SK-N-MC (cell line): Measurements from ENCODE around the gene CTNNA3.

Source experiments
- DNase-seq: peaks from one replicate; pipeline ENCODE4 v3.0.0-alpha.2; 2011; ENCODE audit warnings: low read depth, low spot score
- H3K27ac ChIP-seq: fragments of 200-600 bp; sonication (generic); 2 replicates; pipeline ENCODE4 v1.5.1; 2016; ENCODE audit warnings: mixed run types
- H3K36me3 ChIP-seq: fragments of 200-600 bp; sonication (generic); 2 replicates; pipeline ENCODE4 v1.6.1; 2017; ENCODE audit warnings: antibody characterized with exemption, low read length, mixed read lengths; ENCODE audit not compliant: insufficient read depth
- H3K4me3 ChIP-seq: fragments of 200-600 bp; sonication (generic); 2 replicates; pipeline ENCODE4 v1.5.1; 2016
- H3K9ac ChIP-seq: fragments of 200-600 bp; sonication (generic); 2 replicates; pipeline ENCODE4 v1.8.0; 2017; ENCODE audit warnings: mixed run types, mixed read lengths; ENCODE audit not compliant: insufficient read length
- H3K9me3 ChIP-seq: fragments of 200-600 bp; sonication (generic); 2 replicates; pipeline ENCODE4 v1.6.1; 2017; ENCODE audit warnings: low read depth, mild to moderate bottlenecking, antibody characterized with exemption, low read length, moderate library complexity, mixed read lengths
- EZH2 ChIP-seq: fragments of 200-600 bp; sonication (generic); IDR thresholded peaks from one replicate; pipeline ENCODE4 v1.6.1; 2017; ENCODE audit warnings: antibody characterized with exemption
- FOXP2 ChIP-seq: optimal IDR thresholded peaks from 2 replicates; pipeline ENCODE3; 2011; ENCODE audit warnings: mild to moderate bottlenecking, moderate library complexity; ENCODE audit not compliant: insufficient read depth; ENCODE audit errors: extremely low read length, control extremely low read depth
- POLR2AphosphoS5 ChIP-seq: IDR thresholded peaks from 2 replicates; pipeline ENCODE4 v1.6.1; 2012; ENCODE audit warnings: mild to moderate bottlenecking, low read depth, low read length, borderline replicate concordance

CTNNA3 gene

DNA sequence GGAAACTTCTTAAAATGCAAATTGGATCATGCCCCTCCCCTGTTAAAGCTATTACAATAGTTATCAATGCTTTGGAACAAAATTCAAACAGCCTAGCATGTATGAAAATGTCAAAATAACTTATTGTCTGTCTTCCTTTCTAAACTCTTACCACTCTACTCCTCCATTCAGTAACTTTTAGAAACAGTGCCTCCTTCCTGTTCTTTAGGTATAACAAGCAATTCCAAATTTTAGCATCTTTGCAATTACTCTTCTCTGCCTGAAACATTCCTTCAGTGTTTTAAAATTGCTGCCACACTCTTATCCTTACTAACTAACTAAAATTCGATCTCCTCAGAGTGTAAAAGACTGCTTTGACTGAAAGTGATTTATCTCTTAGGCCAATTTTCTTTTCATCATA, 1430.6 kb downstream of the CTNNA3 start:
- no peak overlapping the region for H3K27ac ChIP-seq
- TF ChIP-seq EZH2 = no peak

GRCh38 chr10:66259836-66260235, 1436.2 kb downstream of the CTNNA3 start:
- no peak overlapping the region for H3K4me3 ChIP-seq
- H3K9ac ChIP-seq = no peak overlapping the region
- H3K9me3 ChIP-seq = no peaks in the 10 kb centered on the region
- no peak for TF ChIP-seq FOXP2
- TF ChIP-seq EZH2 = no peak
- no peak for TF ChIP-seq POLR2AphosphoS5
- DNase-seq = no peak
- H3K36me3 ChIP-seq = no peaks in the 10 kb centered on the region
- H3K27ac ChIP-seq = no peak overlapping the region

More for the DNA sequence above, 1430.6 kb downstream of the CTNNA3 start:
- Histone ChIP-seq H3K9ac (no peak overlapping the region), H3K36me3 (no peaks in the 10 kb centered on the region), H3K9me3 (no peaks in the 10 kb centered on the region), H3K4me3 (no peak overlapping the region)
- DNase-seq = no peak

GRCh38 chr10:66258693-66259092, 1437.3 kb downstream of the CTNNA3 start:
- Histone ChIP-seq H3K36me3 (no peaks in the 10 kb centered on the region), H3K9ac (no peak overlapping the region), H3K4me3 (no peak overlapping the region), H3K27ac (no peak overlapping the region), H3K9me3 (no peaks in the 10 kb centered on the region)
- no peak for DNase-seq
- no peak for TF ChIP-seq POLR2AphosphoS5

DNA sequence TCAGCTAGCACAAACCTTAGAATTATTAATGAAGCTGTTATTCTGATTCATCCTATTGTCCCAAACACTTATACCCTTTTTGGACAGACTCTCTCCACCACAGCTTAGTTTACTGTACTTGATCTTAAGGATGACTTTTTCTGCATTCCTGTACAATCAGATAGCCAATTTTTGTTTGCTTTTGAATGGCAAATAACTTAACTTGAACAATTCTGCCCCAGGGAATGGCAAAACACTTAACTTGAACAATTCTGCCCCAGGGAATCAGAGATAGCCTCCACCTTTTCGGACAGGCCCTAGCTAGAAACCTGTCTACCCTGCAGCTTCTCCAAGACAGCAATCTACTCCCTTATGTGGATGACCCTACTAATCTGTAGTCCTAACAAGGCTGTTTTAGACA, 1438.2 kb downstream of the CTNNA3 start:
- TF ChIP-seq POLR2AphosphoS5 = no peak
- no peak for TF ChIP-seq EZH2
- no peak for TF ChIP-seq FOXP2
- no peak overlapping the region for H3K4me3 ChIP-seq
- H3K27ac ChIP-seq = no peak overlapping the region
- no peak for DNase-seq
- no peaks in the 10 kb centered on the region for H3K9me3 ChIP-seq
- no peak overlapping the region for H3K9ac ChIP-seq
- H3K36me3 ChIP-seq = no peaks in the 10 kb centered on the region

DNA sequence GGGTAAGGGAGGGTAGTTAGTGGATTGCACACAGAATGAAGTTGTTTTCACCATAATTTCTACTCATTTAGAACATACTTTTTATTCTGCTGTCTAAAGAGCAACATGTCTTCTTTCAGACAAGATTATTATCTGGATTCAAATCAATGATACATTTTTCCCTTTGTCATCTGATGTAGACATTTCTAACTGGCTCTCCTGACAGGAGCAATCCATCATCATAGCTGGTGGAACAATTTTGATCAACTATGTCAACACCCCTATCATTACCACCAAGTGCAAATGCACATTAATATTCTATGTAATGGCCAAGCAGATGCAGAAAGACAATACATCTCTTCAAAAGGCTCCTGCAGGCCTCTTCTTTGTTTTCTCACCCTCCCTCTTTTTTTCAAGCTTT, 1443.0 kb downstream of the CTNNA3 start:
- H3K27ac ChIP-seq = no peak overlapping the region
- no peak for DNase-seq
- no peak for TF ChIP-seq POLR2AphosphoS5
- TF ChIP-seq EZH2 = no peak
- TF ChIP-seq FOXP2 = no peak
- H3K9me3 ChIP-seq = no peaks in the 10 kb centered on the region
- H3K36me3 ChIP-seq = no peaks in the 10 kb centered on the region
- H3K9ac ChIP-seq = no peak overlapping the region
- H3K4me3 ChIP-seq = no peak overlapping the region

DNA sequence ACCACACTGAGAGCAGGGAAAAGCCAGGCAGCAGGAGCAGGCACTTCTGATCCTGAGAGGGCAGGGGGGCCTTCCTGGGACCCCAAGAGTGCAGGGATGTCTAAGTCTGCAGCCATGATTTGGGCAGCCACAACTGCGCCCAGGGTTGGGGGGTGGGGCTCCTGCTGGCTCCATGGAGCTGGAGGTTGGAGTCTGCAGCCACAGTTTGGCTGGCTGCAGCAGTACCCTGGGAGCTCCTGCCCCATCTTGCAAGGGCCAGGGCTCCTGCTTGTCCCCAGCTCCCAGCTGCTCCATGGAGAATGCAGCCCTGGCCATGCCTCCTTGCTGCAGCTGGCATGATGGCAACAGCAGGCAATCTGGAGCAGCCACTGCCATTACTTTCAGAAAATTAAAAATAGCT, 1449.8 kb downstream of the CTNNA3 start:
- Histone ChIP-seq H3K4me3 (no peak overlapping the region), H3K27ac (no peak overlapping the region), H3K9ac (no peak overlapping the region), H3K36me3 (no peaks in the 10 kb centered on the region), H3K9me3 (no peaks in the 10 kb centered on the region)
- DNase-seq = no peak
- TF ChIP-seq EZH2 (no peak), POLR2AphosphoS5 (no peak), FOXP2 (no peak)

- no peak for DNase-seq
- no peak overlapping the region for H3K4me3 ChIP-seq
- H3K27ac ChIP-seq = no peak overlapping the region
- no peak for TF ChIP-seq FOXP2
- no peak for TF ChIP-seq POLR2AphosphoS5
- TF ChIP-seq EZH2 = no peak
- H3K9ac ChIP-seq = no peak overlapping the region
- H3K36me3 ChIP-seq = no peaks in the 10 kb centered on the region
- H3K9me3 ChIP-seq = no peaks in the 10 kb centered on the region
These were observed 1451.0 kb downstream of the CTNNA3 start for GRCh38 chr10:66244953-66245352.

DNA sequence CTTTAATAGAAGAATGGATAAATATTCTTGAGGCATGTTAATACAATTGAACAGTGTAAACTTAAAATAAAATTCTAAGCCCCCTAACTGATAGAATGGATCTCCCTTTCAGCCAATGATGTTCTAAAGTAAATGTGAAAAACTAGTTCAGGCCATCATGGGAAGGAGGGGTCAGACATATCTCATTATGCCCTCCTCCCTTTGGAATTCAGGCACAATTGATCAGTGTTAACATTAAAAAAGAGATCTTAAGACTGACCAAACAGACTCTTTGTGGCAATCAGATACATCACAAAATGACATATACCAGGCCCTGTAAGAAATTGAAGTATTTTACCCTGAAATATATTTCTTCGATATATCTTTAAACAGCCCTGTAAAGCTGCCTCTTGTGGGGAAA, 1453.1 kb downstream of the CTNNA3 start:
- TF ChIP-seq EZH2 (no peak), POLR2AphosphoS5 (no peak), FOXP2 (no peak)
- Histone ChIP-seq H3K9ac (no peak overlapping the region), H3K4me3 (no peak overlapping the region), H3K27ac (no peak overlapping the region), H3K9me3 (no peaks in the 10 kb centered on the region), H3K36me3 (no peaks in the 10 kb centered on the region)
- no peak for DNase-seq

- no peaks in the 10 kb centered on the region for H3K9me3 ChIP-seq
- H3K27ac ChIP-seq = no peak overlapping the region
- no peak overlapping the region for H3K9ac ChIP-seq
- TF ChIP-seq FOXP2 (no peak), EZH2 (no peak), POLR2AphosphoS5 (no peak)
- DNase-seq = no peak
- no peaks in the 10 kb centered on the region for H3K36me3 ChIP-seq
- H3K4me3 ChIP-seq = no peak overlapping the region
These were observed 1456.9 kb downstream of the CTNNA3 start for GRCh38 chr10:66239062-66239461.
